ENCODE measurements around the gene SLC2A4RG. TPM values are rescaled to one million over a fixed set of nuclear protein-coding genes. Genes with fewer than 3 reads are reported as not detected.

SLC2A4RG gene
- total RNA-seq, 1 donor from 2014 or later, result 14.1 TPM

DNA sequence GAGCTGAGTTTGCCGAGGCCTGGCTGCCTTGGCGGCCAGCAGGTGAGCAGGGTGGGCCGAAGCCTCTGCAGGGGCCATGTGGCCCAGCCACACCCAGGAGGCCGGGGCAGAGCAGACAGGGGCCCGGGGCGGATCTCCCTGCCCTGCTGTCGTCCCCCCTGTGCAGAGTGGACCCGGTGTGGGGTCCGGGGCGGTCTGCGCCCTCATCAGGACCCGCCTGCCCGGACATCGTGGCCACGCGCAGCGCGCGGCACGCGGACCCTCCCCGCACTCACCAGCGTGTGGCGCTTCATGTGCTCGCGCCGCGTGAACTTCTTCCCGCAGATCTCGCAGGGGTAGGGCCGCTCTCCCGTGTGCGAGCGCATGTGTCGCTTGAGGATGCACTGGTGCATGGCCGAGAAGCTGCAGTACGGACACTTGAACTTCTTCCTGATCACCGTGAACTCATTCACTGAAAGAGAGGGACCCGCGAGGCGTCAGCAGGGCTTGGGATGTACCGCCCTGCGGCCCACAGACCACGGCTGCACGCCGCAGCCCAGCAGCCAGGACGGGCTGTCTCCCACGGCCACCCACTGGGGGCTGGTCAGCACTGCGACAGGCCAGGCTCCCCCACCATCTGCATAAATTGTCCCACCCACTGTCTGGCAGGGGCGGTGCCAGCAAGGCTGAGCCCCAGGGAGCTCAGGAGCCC, 13.0 kb downstream of the SLC2A4RG start:
- no peak for DNase-seq (ENCODE audit: low read depth, low spot score)

DNA sequence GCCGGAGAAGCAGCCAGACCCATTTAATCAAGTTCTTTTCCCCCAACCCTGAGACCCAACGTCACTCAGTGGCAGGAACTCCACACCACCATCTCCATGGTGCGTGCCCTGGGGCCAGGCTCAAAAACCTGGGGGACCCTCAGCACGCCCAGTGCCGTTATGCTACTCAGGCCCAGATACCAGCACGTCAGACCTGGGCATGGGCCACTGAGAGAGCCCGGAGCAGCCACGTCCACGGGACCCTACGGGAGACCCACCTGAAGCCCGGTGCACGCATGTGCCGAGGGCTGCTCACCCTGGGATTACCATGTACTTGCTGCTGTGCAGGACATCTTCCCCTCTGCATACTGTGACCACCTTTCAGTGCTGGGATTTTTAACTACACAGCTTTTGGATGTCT, 13.8 kb downstream of the SLC2A4RG start:
- no peak for DNase-seq (ENCODE audit: low read depth, low spot score)

DNA sequence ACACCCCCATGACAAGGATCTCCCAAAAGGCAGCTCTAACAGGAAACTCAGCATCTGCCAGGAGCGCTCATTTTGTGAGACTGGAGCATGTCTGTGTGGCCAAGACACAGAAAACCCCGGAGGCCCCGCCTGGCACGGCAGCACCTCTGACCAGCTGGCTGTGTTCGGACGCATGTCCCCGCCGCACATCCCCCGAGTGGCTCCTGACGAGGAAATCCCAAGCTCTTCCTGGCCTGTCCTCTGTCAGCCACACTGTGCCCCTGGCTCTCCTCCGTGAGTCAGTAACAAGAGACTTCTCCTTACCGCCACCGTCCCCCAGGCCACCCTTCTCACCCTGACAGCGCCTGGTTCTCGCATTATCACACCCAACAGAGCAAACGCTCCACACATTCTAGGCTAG, 14.4 kb downstream of the SLC2A4RG start:
- DNase-seq (ENCODE audit: low read depth, low spot score), result no peak

DNA sequence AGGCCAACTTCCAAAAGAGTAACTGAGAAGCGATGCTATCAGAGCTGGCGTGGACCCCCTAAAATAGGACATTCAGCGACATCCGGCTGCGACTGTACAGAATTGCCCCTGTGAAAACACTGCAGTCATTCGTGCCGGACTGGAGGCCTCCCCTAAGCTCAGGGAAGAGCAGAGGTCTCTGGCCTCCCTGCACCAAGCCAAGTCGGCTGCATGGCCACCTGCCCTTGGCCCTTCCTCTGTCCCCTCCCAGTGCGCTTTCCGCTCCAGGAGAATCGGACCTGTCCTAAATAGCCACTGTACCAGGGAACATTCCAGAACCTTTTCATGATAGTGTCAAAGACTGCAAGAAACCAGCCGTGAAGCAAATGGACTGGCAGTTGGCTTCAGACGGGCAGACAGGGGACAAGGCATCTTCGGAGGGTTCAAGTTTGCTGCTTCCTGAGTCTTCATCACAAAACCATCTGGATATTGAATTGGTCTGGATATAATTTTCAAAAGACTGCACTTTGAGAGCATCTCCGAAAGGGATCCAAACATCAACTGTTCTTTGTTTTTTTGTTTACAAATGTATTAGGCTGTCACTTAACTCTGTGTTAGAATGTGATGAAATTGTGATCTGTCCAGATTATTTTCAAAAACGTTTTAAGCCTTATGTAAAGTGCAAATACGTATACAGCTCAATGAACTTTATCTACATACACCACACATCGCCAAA, 16.5 kb downstream of the SLC2A4RG start:
- no peak for DNase-seq (ENCODE audit: low read depth, low spot score)

DNA sequence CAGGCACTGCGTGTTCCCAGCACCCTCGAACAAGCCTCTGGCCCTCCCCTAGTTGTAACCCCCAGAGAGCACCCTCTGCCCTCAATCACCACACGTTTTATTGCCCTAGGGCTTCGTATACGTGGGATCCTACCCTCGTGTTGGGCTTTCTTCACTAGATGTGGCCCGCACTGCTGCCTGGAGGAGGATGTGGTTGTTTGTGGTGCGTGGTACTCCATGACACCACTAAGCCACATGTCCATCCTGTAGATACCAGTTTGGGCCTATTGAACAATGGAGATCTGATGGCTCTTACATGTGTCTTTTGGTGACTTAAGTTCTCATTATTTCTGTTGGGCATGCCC, 17.0 kb downstream of the SLC2A4RG start:
- no peak for DNase-seq (ENCODE audit: low read depth, low spot score)

DNA sequence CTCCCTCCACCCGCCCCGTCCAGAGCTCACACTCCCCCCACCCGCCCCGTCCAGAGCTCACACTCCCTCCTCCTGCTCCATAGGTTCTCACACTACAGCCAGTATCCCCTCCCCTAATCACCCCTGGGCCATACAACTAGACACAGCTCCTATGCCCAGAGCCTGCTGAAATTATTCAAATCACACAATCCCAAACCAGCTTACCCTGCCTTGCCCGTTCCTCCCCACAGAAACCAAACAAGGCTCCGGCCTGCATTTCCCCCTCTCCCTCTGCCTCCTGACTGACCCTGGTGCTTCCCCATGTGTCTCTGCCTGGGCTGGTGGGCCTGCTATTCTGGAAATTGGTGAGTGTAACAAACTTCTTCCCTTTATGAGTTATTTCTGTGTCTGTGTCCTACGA, 18.6 kb downstream of the SLC2A4RG start:
- DNase-seq (ENCODE audit: low read depth, low spot score), result no peak

DNA sequence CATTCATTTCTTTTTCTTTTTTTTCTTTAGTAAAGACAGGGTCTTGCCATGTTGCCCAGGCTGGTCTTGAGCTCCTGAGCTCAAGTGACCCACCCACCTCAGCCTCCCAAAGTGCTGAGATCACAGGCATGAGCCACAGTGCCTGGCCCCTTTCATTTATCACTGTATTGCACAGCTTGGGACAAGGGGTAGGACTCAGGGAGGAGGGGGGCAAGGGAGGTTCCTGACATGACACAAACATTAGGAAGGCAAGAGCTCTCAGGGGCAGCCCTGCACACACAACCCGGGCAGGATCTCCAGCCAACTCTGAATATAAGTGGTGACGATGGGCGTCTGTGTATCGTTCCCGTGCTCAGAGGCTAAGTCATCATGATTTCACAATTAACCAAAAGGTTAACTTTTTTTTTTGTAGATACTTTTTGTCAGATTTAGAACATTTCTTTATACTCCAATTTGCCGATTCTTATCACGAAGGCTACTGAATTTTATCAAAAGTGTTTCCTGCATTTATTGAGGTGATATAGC, 19.9 kb downstream of the SLC2A4RG start:
- no peak for DNase-seq (ENCODE audit: low read depth, low spot score)

DNA sequence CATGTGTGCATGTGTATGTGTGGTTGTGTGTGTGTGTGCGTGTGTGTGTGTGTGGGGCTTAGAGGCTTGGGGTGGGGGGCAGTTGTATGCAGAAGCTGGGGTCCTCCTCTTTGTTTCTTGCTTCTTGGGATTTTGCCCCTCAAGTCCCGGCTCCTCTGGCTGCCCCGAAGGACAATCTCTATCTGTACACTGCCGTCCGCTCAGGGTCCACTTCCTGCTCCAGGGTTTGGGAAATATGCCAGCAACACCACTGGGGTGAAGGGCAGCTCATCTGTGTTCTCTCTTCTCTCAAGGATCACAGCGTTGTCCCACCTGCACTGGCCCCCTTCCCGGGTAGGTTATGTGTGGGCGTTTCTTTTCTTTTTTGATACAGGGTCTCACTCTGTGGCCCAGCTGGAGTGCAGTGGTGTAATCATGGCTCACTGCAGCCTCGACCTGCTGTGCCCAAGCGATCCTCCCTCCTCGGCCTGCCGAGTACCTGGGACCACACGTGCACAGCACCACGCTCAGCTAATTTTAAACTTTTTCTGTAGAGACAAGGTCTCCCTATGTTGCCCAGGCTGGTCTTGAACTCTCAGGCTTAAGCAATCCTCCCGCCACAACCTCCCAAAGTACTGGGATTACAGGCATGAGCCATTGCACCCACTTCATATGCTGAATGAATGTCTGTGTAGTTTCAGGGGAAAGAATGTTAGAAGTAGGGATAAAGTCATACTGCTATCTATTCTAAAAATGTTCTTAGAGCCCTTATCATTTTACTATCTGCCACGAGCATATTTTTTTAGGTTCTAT, 25.7 kb downstream of the SLC2A4RG start:
- no peak for DNase-seq (ENCODE audit: low read depth, low spot score)

DNA sequence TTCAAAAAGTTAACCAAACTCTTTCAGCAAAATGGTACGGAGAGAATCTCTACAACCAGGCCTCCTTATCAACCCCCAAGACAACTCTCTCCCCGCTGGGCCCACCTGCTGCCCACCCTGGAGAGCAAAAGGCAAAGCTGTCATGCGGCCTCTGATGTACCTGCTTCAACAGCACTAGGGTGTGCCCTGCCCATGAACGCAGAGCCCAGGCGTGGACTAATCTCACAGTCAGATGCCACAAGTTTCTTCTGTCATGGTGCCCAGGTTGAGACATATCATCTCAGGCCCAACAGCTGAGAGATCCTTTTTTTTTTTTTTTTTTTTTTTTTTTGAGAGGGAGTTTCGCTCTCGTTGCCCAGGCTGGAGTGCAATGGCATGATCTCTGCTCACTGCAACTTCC, 26.3 kb downstream of the SLC2A4RG start:
- DNase-seq (ENCODE audit: low read depth, low spot score), result no peak

DNA sequence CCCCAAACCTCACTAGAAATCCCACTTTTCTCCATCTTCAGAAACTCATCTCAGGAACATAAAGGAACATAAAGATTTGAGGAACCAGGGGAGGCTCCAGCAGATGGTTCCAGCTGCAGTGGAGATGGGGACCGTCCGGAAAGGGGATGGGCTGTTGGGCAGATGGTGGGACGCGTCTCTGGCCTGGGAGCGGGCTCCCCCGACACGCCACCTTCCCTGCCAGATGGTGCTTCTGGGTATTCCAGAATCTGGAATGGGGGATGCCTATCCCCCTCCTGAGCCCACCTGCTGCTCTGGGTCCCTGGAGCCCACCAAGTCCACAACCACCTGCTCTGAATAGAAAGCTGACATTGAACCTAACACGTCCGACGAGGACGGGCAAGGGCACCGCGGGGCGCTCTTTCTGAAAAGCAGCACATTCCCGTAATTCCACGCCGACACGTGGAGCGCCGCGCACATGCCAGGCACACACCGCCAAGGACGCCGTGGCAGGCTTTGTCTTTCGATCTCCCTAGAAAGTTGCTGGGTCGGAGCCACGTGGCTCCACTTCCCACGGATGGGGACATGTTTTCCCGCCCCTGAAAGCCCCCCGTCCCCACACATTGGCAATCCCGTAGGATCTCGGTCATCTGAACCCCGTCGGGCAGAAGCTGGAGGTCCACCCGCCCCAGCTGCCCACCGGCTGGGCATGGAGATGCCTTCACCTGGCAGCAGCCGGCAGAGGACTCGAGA, 27.3 kb downstream of the SLC2A4RG start:
- no peak for DNase-seq (ENCODE audit: low read depth, low spot score)

DNA sequence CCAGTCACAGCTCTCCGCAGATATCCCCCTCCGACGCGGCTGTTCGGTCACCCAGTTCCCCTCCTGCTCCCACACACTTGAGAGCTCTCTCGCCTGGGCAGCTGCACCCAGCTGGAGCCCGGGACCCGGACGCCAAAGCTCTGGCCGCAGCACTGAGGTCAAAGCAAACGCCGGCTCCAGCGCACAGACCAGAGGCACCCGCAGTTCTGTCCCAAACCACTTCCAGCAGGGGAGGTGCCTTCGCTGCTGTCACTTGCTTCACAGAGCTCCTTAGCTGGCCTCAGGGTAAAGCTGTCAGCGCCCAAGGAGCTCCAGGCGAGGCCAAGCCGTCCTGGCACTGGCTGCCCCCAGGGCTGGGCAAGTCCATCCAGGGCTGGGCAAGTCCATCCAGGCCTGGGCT, 27.9 kb downstream of the SLC2A4RG start:
- no peak for DNase-seq (ENCODE audit: low read depth, low spot score)

DNA sequence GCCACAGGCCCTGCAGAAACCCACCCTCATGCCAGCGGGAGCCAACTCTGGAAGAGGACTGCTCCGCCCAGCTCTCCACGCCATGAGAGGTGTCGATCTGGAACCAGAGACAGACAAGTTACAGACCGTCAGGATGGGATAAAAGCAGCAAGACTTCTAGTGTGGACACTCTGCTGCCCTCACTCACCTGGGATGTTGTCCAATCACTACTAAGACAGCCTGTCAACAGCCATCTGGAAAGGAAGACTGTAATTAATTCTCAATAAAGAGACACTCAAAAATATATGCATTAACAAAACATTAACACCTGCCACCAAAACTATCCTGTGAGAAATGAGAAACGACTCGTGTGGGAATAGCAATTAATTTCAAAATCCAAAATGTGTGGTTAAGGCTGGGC, 28.3 kb downstream of the SLC2A4RG start:
- DNase-seq (ENCODE audit: low read depth, low spot score), result no peak

DNA sequence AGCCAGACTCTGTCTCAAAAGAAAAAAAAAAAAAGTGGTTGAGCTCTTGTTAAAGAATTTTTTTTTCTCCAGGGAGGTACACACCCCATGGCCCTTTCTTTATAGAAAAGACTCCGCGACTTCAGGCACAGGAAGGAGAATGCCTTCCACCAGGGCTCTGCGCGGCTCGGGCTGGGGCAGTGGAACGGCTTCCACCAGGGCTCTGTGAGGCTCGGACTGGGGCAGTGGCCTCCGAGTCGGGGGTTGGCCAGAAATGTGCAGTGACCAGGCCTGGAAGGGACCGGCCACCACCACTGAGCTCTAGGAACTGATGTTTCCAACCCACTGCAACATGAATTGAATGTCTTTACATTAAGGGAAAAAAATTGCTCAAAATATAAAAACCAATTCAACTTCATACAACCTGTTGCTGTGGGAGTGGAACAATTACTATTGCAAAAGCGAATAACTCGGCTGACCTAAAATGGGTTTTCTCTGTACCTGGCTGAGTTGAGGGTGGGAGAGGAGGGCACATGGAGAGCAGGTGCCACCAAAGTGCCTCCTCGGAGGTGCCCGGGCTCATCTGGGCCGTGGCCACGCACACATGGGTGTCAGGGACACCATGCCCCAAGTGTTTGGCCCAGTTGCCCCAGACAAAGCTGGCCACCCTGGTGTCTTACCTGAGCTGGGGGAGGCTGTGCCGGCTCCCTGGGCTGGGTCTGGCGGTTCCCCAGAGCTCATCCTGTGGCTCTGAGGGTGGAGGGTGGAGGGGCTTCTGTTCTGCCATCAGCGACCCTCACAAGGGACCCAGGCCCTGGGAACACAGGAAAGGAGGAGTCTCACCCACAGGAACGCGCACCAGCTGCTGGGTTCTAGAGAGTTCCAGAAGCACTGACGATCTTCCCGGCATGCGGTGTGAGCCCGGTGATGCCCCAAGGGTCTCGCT, 29.3 kb downstream of the SLC2A4RG start:
- DNase-seq (ENCODE audit: low read depth, low spot score), result no peak

DNA sequence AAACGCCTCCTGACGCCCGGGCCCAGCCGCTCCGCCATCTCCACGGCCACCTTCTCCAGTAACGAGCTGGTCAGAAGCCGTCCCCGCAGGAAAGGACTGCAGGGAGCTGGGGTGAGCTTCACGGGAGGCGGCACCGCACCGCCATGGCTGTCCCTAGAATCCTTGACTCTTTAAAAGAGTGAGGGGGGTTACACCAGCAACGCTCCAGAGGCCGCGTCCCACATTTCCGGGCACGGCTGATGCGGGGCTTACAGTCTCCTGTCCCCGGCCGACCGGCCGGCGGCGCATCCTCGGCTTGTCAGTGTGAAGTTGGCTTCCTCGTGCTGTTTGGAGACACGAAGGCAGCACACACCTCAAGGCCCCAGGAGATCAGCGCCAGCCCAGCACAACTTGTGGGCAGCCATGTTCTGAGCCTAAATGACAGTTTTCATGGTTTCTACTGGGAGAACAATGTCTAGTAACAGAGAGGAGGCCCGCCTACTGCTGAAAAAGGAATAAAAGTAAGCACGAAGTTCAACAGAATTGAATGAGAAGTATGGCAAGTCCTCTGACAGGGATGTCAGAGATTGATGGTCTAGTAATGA, 30.4 kb downstream of the SLC2A4RG start:
- no peak for DNase-seq (ENCODE audit: low read depth, low spot score)

DNA sequence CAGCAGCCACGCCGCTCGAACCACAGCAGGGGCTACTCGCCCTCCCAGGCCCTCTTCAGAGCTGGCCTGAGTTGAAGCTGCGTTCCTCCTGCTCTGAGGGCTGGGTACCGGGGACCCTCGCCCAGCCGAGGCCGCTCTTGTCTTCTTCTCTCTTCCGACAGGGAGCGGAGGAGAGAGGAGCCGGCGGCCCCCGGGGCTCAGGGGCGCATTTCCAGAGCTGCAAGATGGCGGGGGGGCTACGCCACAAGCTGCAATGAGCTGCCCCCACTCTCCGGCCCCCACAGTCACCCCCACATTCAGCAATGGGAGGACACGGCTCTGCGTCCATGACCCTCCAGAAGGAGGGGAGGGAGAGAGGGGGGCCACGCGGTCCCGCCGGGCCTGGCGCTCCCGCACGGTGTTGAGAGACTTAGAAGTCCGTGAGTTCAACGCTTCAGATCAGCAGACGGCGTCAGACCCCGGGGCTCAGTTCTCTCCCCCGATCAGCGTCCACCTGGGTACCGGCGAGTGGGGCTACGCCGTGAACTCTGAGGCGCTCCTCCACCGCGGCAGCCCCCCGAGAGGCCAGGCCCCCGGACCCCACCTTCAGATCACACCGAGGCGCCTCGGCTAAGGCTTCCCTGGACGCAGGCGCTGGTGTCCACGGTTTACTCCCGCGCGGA, 31.6 kb downstream of the SLC2A4RG start:
- DNase-seq (ENCODE audit: low read depth, low spot score), result no peak

DNA sequence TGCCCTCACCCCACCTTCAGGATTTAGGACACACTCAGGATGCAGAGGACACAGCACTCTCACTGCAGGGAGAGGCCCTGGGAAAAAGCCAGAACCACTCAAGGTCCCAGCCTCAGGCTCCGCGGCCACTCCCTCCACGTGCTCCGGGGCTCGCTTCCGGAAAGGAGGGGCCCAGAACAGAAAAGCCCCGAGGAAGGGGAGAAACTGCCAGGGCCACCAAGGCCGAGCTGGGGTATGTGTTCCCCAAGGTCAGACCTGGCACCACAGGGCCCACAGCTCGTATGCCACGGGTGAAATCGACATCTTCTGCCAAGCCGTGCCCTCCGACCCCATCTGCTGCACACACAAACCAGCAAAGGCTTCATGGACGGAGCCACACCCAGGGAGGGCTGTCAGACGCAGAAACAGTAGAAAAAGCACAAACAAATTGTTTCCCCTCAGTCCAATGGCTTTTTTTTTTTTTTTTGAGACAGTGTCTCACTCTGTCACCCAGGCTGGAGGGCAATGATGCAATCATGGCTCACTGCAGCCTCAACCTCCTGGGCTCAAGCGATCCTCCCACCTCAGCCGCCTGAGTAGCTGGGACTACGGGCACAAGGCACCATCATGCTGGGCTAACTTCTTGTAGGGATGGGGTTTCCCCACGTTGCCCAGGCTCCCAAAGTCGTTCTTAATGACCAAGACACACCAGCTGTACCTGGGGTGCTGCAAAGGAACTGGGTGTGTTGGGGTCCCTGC, 33.4 kb downstream of the SLC2A4RG start:
- DNase-seq (ENCODE audit: low read depth, low spot score), result no peak

DNA sequence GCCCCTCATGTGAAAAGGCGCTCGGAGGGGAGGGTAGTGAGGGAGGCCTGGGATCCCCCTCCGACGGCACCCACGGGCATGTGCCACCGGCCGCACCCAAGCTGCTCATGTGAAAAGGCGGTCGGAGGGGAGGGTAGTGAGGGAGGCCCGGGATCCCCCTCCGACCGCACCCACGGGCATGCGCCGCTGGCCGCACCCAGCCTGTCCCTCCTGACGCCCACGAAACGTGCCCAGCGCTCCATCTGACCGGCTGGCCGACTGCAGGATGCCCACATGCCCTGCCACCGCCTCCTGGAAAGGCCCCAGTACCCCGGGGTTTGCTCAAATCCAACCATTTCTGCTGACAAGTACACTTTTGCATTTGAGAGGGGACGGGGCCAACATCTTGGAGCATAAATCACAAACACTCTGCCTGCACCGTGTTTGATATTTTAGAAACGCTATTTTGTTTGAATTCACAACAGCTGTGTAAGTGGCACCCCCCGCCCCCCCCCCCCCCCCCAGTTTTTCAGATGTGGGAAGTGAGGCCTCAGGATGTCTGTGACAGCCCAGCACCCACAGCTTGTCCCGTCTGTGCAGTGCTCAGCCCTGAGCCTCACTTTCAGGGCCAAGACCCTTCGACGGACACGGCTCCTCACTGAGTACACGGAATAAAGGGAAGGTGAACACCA, 34.1 kb downstream of the SLC2A4RG start:
- no peak for DNase-seq (ENCODE audit: low read depth, low spot score)

DNA sequence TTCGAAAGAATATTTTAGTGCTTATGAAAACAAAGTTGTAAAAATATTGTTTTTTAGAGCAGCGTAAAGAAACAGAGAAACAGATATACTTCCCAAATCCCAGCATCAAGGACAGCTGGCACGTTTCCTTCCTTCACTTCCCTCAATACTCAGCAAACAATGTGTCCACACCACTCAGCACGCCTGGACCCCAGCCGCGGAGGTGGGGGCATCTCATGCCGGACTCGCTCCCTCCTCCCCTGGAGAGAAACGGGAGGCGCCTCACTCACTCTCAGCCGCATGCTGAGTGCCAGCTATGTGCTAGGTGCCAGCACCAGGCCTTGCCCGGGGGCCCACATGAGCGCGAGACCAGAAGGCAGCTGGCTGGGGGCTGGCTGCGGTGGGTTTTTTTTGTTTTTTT, 34.7 kb downstream of the SLC2A4RG start:
- no peak for DNase-seq (ENCODE audit: low read depth, low spot score)

Measured in pulmonary artery endothelial cell (primary cell).